Parathyroid adenoma (tissue), 2 donors: ENCODE results near the gene ZNF93.
"Not testable (repeated sequence)": the region's sequence is repeated elsewhere in the genome, so short reads cannot be mapped to it uniquely, and the experiment has no call there.

ENCODE experiments used
- H2AFZ ChIP-seq: fragments of 300-600 bp; sonication (generic); one replicate; pipeline ENCODE4 v1.7.0; 2017; ENCODE audit warnings: antibody characterized with exemption, mild to moderate bottlenecking
- H3K27ac ChIP-seq: fragments of 300-600 bp; sonication (generic); one replicate; pipeline ENCODE4 v1.7.0; 2017
- H3K27me3 ChIP-seq: fragments of 300-600 bp; sonication (generic); one replicate; pipeline ENCODE4 v1.7.0; 2017; ENCODE audit warnings: low read length; ENCODE audit not compliant: control insufficient read depth, insufficient read depth
- H3K36me3 ChIP-seq: fragments of 300-600 bp; sonication (generic); one replicate; pipeline ENCODE4 v1.7.0; 2017; ENCODE audit warnings: low read length; ENCODE audit not compliant: control insufficient read depth, insufficient read depth
- H3K4me1 ChIP-seq: fragments of 300-600 bp; sonication (generic); one replicate; pipeline ENCODE4 v1.7.0; 2017; ENCODE audit warnings: control low read depth
- H3K4me2 ChIP-seq: fragments of 300-600 bp; sonication (generic); one replicate; pipeline ENCODE4 v1.7.0; 2017; ENCODE audit warnings: low read length
- H3K4me3 ChIP-seq: fragments of 300-600 bp; sonication (generic); one replicate; pipeline ENCODE4 v1.7.0; 2017; ENCODE audit warnings: low read depth, low read length
- H3K79me2 ChIP-seq: fragments of 300-600 bp; sonication (generic); one replicate; pipeline ENCODE4 v1.7.0; 2017; ENCODE audit warnings: control low read depth
- H3K9ac ChIP-seq: fragments of 300-600 bp; sonication (generic); one replicate; pipeline ENCODE4 v1.7.0; 2017; ENCODE audit warnings: mild to moderate bottlenecking
- H3K9me3 ChIP-seq: fragments of 300-600 bp; sonication (generic); one replicate; pipeline ENCODE4 v1.7.0; 2017; ENCODE audit warnings: low read length; ENCODE audit not compliant: control insufficient read depth
- CTCF ChIP-seq: fragments of 300-600 bp; sonication (generic); IDR thresholded peaks from one replicate; pipeline ENCODE4 v1.7.0; 2017; ENCODE audit warnings: antibody characterized with exemption, mild to moderate bottlenecking
- donor health status: primary hyperparathyroidism.

ZNF93 gene

GRCh38 chr19:19911150-19911549, 10.4 kb downstream of the ZNF93 start:
- H3K79me2 ChIP-seq = no peaks in the 10 kb centered on the region
- H3K27me3 ChIP-seq = no peaks in the 10 kb centered on the region
- H3K9me3 ChIP-seq = no peaks in the 10 kb centered on the region
- no peak overlapping the region for H3K4me3 ChIP-seq
- no peaks in the 10 kb centered on the region for H3K4me1 ChIP-seq
- H3K27ac ChIP-seq = no peak overlapping the region
- no peak overlapping the region for H3K9ac ChIP-seq
- H2AFZ ChIP-seq = no peak overlapping the region
- TF ChIP-seq CTCF = no peak
- H3K36me3 ChIP-seq = no peaks in the 10 kb centered on the region
- H3K4me2 ChIP-seq = no peak overlapping the region

GRCh38 chr19:19914596-19914995, 13.8 kb downstream of the ZNF93 start:
- Histone ChIP-seq H3K9ac (no peak overlapping the region), H3K4me1 (no peaks in the 10 kb centered on the region), H3K9me3 (no peaks in the 10 kb centered on the region), H3K4me3 (no peak overlapping the region), H3K27me3 (no peaks in the 10 kb centered on the region), H3K36me3 (no peaks in the 10 kb centered on the region), H2AFZ (no peak overlapping the region), H3K4me2 (no peak overlapping the region), H3K79me2 (no peaks in the 10 kb centered on the region), H3K27ac (no peak overlapping the region)
- no peak for TF ChIP-seq CTCF

- not testable (repeated sequence) for H3K4me1 ChIP-seq, H3K9me3 ChIP-seq, H3K27me3 ChIP-seq, H3K36me3 ChIP-seq, H3K79me2 ChIP-seq, H3K27ac ChIP-seq, H3K4me3 ChIP-seq, H3K4me2 ChIP-seq, H3K9ac ChIP-seq, H2AFZ ChIP-seq
These were observed 29.7 kb downstream of the ZNF93 start for GRCh38 chr19:19930417-19930816.

GRCh38 chr19:19933432-19934314, 32.9 kb downstream of the ZNF93 start:
- not testable (repeated sequence) for H3K27ac ChIP-seq, H3K4me2 ChIP-seq, H3K9me3 ChIP-seq, H3K79me2 ChIP-seq, H3K4me1 ChIP-seq, H2AFZ ChIP-seq, H3K36me3 ChIP-seq, H3K9ac ChIP-seq, H3K4me3 ChIP-seq, H3K27me3 ChIP-seq

GRCh38 chr19:19937403-19937802, 36.7 kb downstream of the ZNF93 start:
- H3K27me3 ChIP-seq = no peaks in the 10 kb centered on the region
- H3K4me3 ChIP-seq = no peak overlapping the region
- H3K36me3 ChIP-seq = peaks cover 4% of the 10 kb centered on the region
- no peak overlapping the region for H3K9ac ChIP-seq
- no peaks in the 10 kb centered on the region for H3K4me1 ChIP-seq
- no peak for TF ChIP-seq CTCF
- H2AFZ ChIP-seq = no peak overlapping the region
- H3K27ac ChIP-seq = no peak overlapping the region
- no peaks in the 10 kb centered on the region for H3K79me2 ChIP-seq
- H3K9me3 ChIP-seq = peaks cover 4% of the 10 kb centered on the region
- H3K4me2 ChIP-seq = no peak overlapping the region

- H3K36me3 ChIP-seq = no peaks in the 10 kb centered on the region
- H2AFZ ChIP-seq = no peak overlapping the region
- H3K4me1 ChIP-seq = no peaks in the 10 kb centered on the region
- no peaks in the 10 kb centered on the region for H3K27me3 ChIP-seq
- H3K27ac ChIP-seq = no peak overlapping the region
- H3K9ac ChIP-seq = no peak overlapping the region
- no peak overlapping the region for H3K4me3 ChIP-seq
- H3K9me3 ChIP-seq = peaks cover 4% of the 10 kb centered on the region
- TF ChIP-seq CTCF = no peak
- no peaks in the 10 kb centered on the region for H3K79me2 ChIP-seq
- no peak overlapping the region for H3K4me2 ChIP-seq
These were observed 37.7 kb downstream of the ZNF93 start for GRCh38 chr19:19938449-19938848.
